OCI-LY7 (cell line): ENCODE data around the gene JAKMIP2. TPM values are rescaled to one million over a fixed set of nuclear protein-coding genes. Genes with fewer than 3 reads are reported as not detected.

Experiments used
- BruUV-seq: library from RNA; stranded (reverse); fragments of 400-500 nt; replicated peaks from 2 replicates; lab custom pipeline; 2021; lab: Mats Ljungman, UMichigan
- CTCF ChIA-PET: fragments of 300-600 bp; sonication (Branson Sonifier 250); formaldehyde crosslinking; loops from one replicate; lab custom pipeline; 2022; ENCODE audit warnings: antibody characterized with exemption; ENCODE audit not compliant: unreplicated experiment; lab: Charles Lee
- POLR2A ChIA-PET: fragments of 300-600 bp; sonication (Branson Sonifier 250); formaldehyde crosslinking; loops from one replicate; lab custom pipeline; 2022; ENCODE audit warnings: antibody characterized with exemption; lab: Charles Lee
- DNase-seq: peaks from one replicate; pipeline ENCODE4 v3.0.0-alpha.2; 2015; ENCODE audit warnings: low spot score
- H2AFZ ChIP-seq: fragments of 200-600 bp; sonication (generic), shearing (Covaris generic); 2 replicates; pipeline ENCODE4 v1.6.1; 2014; ENCODE audit warnings: mild to moderate bottlenecking, antibody characterized with exemption, low read length, moderate library complexity
- H3K27ac ChIP-seq: fragments of 200-600 bp; sonication (generic); 2 replicates; pipeline ENCODE4 v1.5.1; 2014; ENCODE audit warnings: mixed run types, low read depth, mild to moderate bottlenecking, moderate library complexity, low read length, inconsistent platforms; ENCODE audit not compliant: poor library complexity, severe bottlenecking
- H3K36me3 ChIP-seq: fragments of 200-600 bp; sonication (generic); 2 replicates; pipeline ENCODE4 v1.6.1; 2014; ENCODE audit warnings: mild to moderate bottlenecking, antibody characterized with exemption, low read length, moderate library complexity, mixed read lengths; ENCODE audit not compliant: insufficient read depth
- H3K4me1 ChIP-seq: fragments of 200-600 bp; sonication (generic); 2 replicates; pipeline ENCODE4 v1.5.1; 2014; ENCODE audit warnings: mild to moderate bottlenecking, low read length; ENCODE audit not compliant: insufficient read depth, poor library complexity, severe bottlenecking
- H3K4me2 ChIP-seq: fragments of 200-600 bp; sonication (generic); 2 replicates; pipeline ENCODE4 v1.6.1; 2014; ENCODE audit warnings: mild to moderate bottlenecking, low read length
- H3K4me3 ChIP-seq: fragments of 200-600 bp; sonication (generic); 2 replicates; pipeline ENCODE4 v1.5.1; 2014; ENCODE audit warnings: mild to moderate bottlenecking, low read depth, low read length; ENCODE audit not compliant: poor library complexity, severe bottlenecking
- H3K79me2 ChIP-seq: fragments of 200-600 bp; sonication (generic); 2 replicates; pipeline ENCODE4 v1.6.1; 2016; ENCODE audit warnings: low read depth, mild to moderate bottlenecking, low read length, moderate library complexity, mixed read lengths; ENCODE audit not compliant: insufficient read depth
- H3K9me2 ChIP-seq: fragments of 200-600 bp; sonication (generic); 2 replicates; pipeline ENCODE4 v1.6.1; 2016; ENCODE audit warnings: mild to moderate bottlenecking, low read length, mixed read lengths; ENCODE audit not compliant: insufficient read depth
- H3K9me3 ChIP-seq: fragments of 200-600 bp; sonication (generic); 2 replicates; pipeline ENCODE4 v1.6.1; 2014; ENCODE audit warnings: mild to moderate bottlenecking, mixed run types, low read length, mixed read lengths
- H4K20me1 ChIP-seq: fragments of 200-600 bp; sonication (generic); 2 replicates; pipeline ENCODE4 v1.6.1; 2014; ENCODE audit warnings: mild to moderate bottlenecking, antibody characterized with exemption, low read length, moderate library complexity, mixed read lengths; ENCODE audit not compliant: insufficient read depth
- CTCF ChIP-seq: fragments of 200-600 bp; sonication (generic); conservative IDR thresholded peaks from 2 replicates; pipeline ENCODE4 v1.5.1; 2014; ENCODE audit warnings: mild to moderate bottlenecking, antibody characterized with exemption, low read length, moderate library complexity, mixed read lengths
- EZH2phosphoT487 ChIP-seq: fragments of 200-600 bp; sonication (generic); IDR thresholded peaks from 2 replicates; pipeline ENCODE4 v1.6.1; 2018; ENCODE audit warnings: low read depth, borderline replicate concordance, mild to moderate bottlenecking, mixed run types, antibody characterized with exemption, low read length, moderate library complexity, mixed read lengths
- intact Hi-C: fragments of 100-400 bp; cut with micrococcal nuclease; formaldehyde crosslinking; loops from one replicate; pipeline ENCODE4 v1.10.0; 2022; ENCODE audit not compliant: unreplicated experiment
- total RNA-seq, 2 experiments: library from RNA; depleted of rRNA in 1 of 2; stranded (reverse); fragments of >200 nt in 1 of 2; shearing (Covaris generic) in 1 of 2; gene quantifications; 2 replicates each; pipeline ENCODE4 v1.2.3, GENCODE V29; 2014 to 2022

JAKMIP2 gene
- total RNA-seq, 2 experiments from 2014 or later, result 4.0 to 14.5 TPM

GRCh38 chr5:147743678-147744374 is 38.7 kb downstream of the JAKMIP2 start:
- Histone ChIP-seq H3K79me2 (no peaks in the 10 kb centered on the region), H3K4me3 (no peak overlapping the region), H3K4me2 (no peak overlapping the region), H4K20me1 (no peaks in the 10 kb centered on the region), H2AFZ (no peak overlapping the region), H3K4me1 (no peaks in the 10 kb centered on the region), H3K9me2 (no peaks in the 10 kb centered on the region), H3K27ac (no peak overlapping the region), H3K9me3 (no peaks in the 10 kb centered on the region), H3K36me3 (no peaks in the 10 kb centered on the region)
- DNase-seq, result no peak
- CTCF ChIA-PET, result no interaction called here
- TF ChIP-seq CTCF, result no peak
- TF ChIP-seq EZH2phosphoT487, result no peak
- intact Hi-C loops, result no loop called here
- POLR2A ChIA-PET, result interaction anchor here (1.3 kb wide), 1 partner anchor 9 kb away, joined by 3 read pairs; no protein-coding TSS in a partner anchor
- no TSS peak for BruUV-seq

- H3K36me3 ChIP-seq, result no peaks in the 10 kb centered on the region
- intact Hi-C loops, result no loop called here
- no peaks in the 10 kb centered on the region for H3K79me2 ChIP-seq
- CTCF ChIA-PET, result no interaction called here
- POLR2A ChIA-PET, result no interaction called here
- no peak for TF ChIP-seq CTCF
- TF ChIP-seq EZH2phosphoT487, result no peak
- no peaks in the 10 kb centered on the region for H3K4me1 ChIP-seq
- no peaks in the 10 kb centered on the region for H4K20me1 ChIP-seq
- H3K27ac ChIP-seq, result no peak overlapping the region
- H3K4me2 ChIP-seq, result no peak overlapping the region
- H3K9me2 ChIP-seq, result no peaks in the 10 kb centered on the region
- no peak for DNase-seq
- H3K9me3 ChIP-seq, result no peaks in the 10 kb centered on the region
- BruUV-seq, result no TSS peak
- no peak overlapping the region for H2AFZ ChIP-seq
- H3K4me3 ChIP-seq, result no peak overlapping the region
Measured at GRCh38 chr5:147743012-147743411, 39.5 kb downstream of the JAKMIP2 start.

- no peak overlapping the region for H3K4me3 ChIP-seq
- H3K79me2 ChIP-seq, result no peaks in the 10 kb centered on the region
- ChIA-PET CTCF (no interaction called here), POLR2A (interaction anchor here (0.7 kb wide), 1 partner anchor 406 kb away, joined by 4 read pairs; no protein-coding TSS in a partner anchor)
- BruUV-seq, result no TSS peak
- no peaks in the 10 kb centered on the region for H3K4me1 ChIP-seq
- no peaks in the 10 kb centered on the region for H3K9me2 ChIP-seq
- H2AFZ ChIP-seq, result no peak overlapping the region
- no peaks in the 10 kb centered on the region for H3K9me3 ChIP-seq
- H3K36me3 ChIP-seq, result no peaks in the 10 kb centered on the region
- no peak for TF ChIP-seq EZH2phosphoT487
- H3K4me2 ChIP-seq, result no peak overlapping the region
- H3K27ac ChIP-seq, result no peak overlapping the region
- intact Hi-C loops, result no loop called here
- no peaks in the 10 kb centered on the region for H4K20me1 ChIP-seq
- DNase-seq, result no peak
Measured at GRCh38 chr5:147742151-147742550, 40.4 kb downstream of the JAKMIP2 start.
